ENCODE measurements around the gene SMPD3.

DNA sequence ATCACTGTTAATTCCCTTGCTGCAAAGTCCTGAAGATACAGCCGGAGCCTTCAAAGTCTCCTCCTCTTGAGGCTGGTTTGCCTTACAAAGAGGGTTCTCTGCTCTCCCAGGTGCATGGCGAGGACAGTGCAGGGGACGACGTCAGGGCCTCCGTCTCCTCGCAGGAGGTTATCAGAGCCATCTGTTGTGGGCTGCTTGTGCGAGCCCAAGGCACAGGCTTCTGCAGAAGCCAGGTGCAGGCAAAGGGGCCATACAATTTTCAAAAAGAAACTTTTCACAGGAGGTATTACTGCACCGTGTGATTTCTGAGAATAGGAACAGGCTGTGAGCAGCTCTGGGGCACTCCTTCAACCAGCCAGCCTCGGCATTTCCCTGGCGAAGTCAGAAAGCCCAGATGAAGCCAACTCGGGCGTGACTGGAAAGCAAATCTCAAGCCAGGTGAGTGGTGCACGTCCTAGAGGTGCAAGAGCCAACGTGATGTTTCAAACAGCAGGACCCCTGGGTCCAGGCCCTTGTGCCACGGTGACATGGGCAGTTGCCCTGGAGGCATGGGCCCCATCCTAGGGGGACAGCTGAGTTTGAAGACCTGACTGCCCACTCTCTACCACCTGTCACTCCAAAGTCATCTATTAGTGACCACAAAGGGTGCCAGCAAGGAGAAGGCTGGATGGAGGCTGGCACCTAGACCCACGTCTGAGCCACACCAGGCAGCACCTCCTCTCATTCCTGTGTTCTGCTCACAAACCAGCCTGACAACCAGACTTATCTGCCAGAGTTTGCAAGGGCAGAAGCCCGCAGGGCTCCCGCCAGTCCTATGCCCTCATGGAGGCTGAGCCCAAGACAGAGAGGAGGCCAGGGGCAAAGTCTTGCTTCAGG, 68.6 kb downstream of the SMPD3 start:
- TF ChIP-seq, protein P1, sequence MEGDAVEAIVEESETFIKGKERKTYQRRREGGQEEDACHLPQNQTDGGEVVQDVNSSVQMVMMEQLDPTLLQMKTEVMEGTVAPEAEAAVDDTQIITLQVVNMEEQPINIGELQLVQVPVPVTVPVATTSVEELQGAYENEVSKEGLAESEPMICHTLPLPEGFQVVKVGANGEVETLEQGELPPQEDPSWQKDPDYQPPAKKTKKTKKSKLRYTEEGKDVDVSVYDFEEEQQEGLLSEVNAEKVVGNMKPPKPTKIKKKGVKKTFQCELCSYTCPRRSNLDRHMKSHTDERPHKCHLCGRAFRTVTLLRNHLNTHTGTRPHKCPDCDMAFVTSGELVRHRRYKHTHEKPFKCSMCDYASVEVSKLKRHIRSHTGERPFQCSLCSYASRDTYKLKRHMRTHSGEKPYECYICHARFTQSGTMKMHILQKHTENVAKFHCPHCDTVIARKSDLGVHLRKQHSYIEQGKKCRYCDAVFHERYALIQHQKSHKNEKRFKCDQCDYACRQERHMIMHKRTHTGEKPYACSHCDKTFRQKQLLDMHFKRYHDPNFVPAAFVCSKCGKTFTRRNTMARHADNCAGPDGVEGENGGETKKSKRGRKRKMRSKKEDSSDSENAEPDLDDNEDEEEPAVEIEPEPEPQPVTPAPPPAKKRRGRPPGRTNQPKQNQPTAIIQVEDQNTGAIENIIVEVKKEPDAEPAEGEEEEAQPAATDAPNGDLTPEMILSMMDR (IDR thresholded peaks at IDR 0.05 in 2 of 3, conservative IDR thresholded peaks at IDR 0.05 in 1 of 3; ENCODE audit: insufficient read depth in 2 of 3, low read depth in 1 of 3, low read length in 3 of 3) = no peak
- TF ChIP-seq HNRNPLL (IDR thresholded peaks at IDR 0.05; ENCODE audit: low read depth, low read length, poor library complexity, severe bottlenecking) = no peak
- no peak for TF ChIP-seq TAF15 (IDR thresholded peaks at IDR 0.05; ENCODE audit: low read depth, low read length)
- TF ChIP-seq FOXK1 (CRISPR knock-in tag; IDR thresholded peaks at IDR 0.05; ENCODE audit: borderline replicate concordance) = no peak
- TF ChIP-seq SMAD3 (CRISPR knock-in tag; conservative IDR thresholded peaks at IDR 0.05) = no peak
- no peak for TF ChIP-seq SIN3A (IDR thresholded peaks at IDR 0.05; ENCODE audit: borderline replicate concordance in 2 of 2, control insufficient read depth in 1 of 2, low read depth in 2 of 2, low read length in 2 of 2)
- no peak for TF ChIP-seq ZNF699 (CRISPR knock-in tag; IDR thresholded peaks at IDR 0.05; ENCODE audit: insufficient replicate concordance)
